Activated CD4-positive, alpha-beta T cell treated with anti-CD3 and anti-CD28 coated beads for 36 hours (primary cell): ENCODE data around the gene CNIH4. TPM values are rescaled to one million over a fixed set of nuclear protein-coding genes. Genes with fewer than 3 reads are reported as not detected.
A peak's percentile ranks its signal among the peaks of the same experiment; 100 is the strongest.
"Not testable (repeated sequence)": the region's sequence is repeated elsewhere in the genome, so short reads cannot be mapped to it uniquely, and the experiment has no call there.

Experiments used
- ATAC-seq: fragments of 200-7000 bp; cut with Tn5 transposase; one replicate; pipeline ENCODE4 v1.10.0; 2021; ENCODE audit warnings: mild to moderate bottlenecking, moderate library complexity
- CTCF ChIA-PET: fragments of 350-600 bp; sonication (Branson Sonifier 250); formaldehyde crosslinking; loops from one replicate; lab custom pipeline; 2021; ENCODE audit warnings: antibody characterized with exemption; lab: Charles Lee
- POLR2A ChIA-PET: fragments of 350-600 bp; sonication (Branson Sonifier 250); formaldehyde crosslinking; loops from one replicate; lab custom pipeline; 2021; ENCODE audit warnings: antibody characterized with exemption, inconsistent platforms; lab: Charles Lee
- DNase-seq: peaks from one replicate; pipeline ENCODE4 v3.0.0-alpha.2; 2020
- H3K27ac Mint-ChIP-seq: one replicate; pipeline ENCODE4 v1.8.0; 2021; ENCODE audit warnings: mixed read lengths
- H3K27me3 Mint-ChIP-seq: one replicate; pipeline ENCODE4 v1.8.0; 2021; ENCODE audit warnings: mixed read lengths
- H3K36me3 Mint-ChIP-seq: one replicate; pipeline ENCODE4 v1.8.0; 2021; ENCODE audit warnings: low read depth, mixed read lengths
- H3K4me1 Mint-ChIP-seq: one replicate; pipeline ENCODE4 v1.8.0; 2021; ENCODE audit warnings: mixed read lengths
- H3K4me3 Mint-ChIP-seq: one replicate; pipeline ENCODE4 v1.8.0; 2021; ENCODE audit warnings: mild to moderate bottlenecking, moderate library complexity, mixed read lengths
- H3K9me3 Mint-ChIP-seq: one replicate; pipeline ENCODE4 v1.8.0; 2021; ENCODE audit warnings: low read depth, mixed read lengths
- intact Hi-C, 2 experiments: fragments of 100-400 bp; cut with DNase I in 1 of 2; cut with micrococcal nuclease in 1 of 2; formaldehyde crosslinking; loops; one replicate each; pipeline versions ENCODE4 v1.14.2 to v1.15.1; 2022 to 2024; cut with DNase I, micrococcal nuclease
- total RNA-seq, 2 experiments: library from RNA; stranded (reverse); gene quantifications; one replicate each; pipeline ENCODE4 v1.2.3, GENCODE V29; 2021

CNIH4 gene
- total RNA-seq, 2 experiments from 2014 or later, result 29.9 to 49.6 TPM

DNA sequence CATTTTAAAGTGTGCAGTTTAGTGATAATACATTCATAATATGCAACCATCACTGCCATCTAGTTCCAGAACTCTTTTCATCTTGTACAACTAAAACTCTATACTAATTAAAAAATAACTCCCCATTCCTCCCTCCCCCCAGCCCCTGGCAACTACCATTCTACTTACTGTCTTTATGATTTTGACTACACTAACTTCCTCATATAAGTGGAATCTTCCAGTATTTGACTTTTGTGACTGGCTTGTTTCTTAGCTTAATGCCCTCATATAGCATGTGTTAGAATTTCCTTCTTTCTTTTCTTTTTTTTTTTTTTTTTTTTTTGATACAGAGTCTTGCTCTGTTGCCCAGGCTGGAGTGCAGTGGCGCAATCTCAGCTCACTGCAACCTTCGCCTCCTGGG lies 25.4 kb upstream of the CNIH4 start:
- ChIA-PET POLR2A (no interaction called here), CTCF (interaction anchor here (4.8 kb wide), 1 partner anchor 215 kb away, joined by 52 read pairs; no protein-coding TSS in a partner anchor)
- Mint-ChIP-seq H3K4me1 (peaks cover 36% of the 10 kb centered on the region), H3K36me3 (no peaks in the 10 kb centered on the region), H3K27me3 (no peaks in the 10 kb centered on the region), H3K4me3 (peak overlapping the region; percentile 23), H3K9me3 (no peaks in the 10 kb centered on the region), H3K27ac (no peak overlapping the region)
- DNase-seq, result no peak
- intact Hi-C loops, result loop anchor here (2.0 to 10.0 kb wide), 6 partner anchors 49 to 637 kb away; partner anchors contain the start of genes DEGS1 (in 1 of the 2) and TP53BP2 (in 1 of the 2)
- no peak for ATAC-seq

DNA sequence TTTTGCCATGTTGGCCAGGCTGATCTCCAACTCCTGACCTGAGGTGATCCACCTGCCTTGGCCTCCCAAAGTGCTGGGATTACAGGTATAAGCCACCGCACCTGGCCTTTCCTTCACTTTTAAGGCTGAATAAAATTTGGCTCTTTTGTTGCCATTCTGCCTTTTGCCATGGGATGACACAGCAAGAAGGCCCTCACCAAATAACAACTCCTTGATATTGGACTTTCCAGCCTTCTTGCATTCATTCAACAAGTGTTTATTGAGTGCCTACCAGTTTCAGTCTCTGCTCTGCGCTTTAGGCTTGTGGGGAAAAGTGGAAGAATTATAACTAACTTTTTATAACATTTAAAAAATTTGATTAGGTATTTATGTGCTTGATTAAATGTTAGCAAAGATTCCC lies 24.9 kb upstream of the CNIH4 start:
- no peak for DNase-seq
- Mint-ChIP-seq H3K27me3 (no peaks in the 10 kb centered on the region), H3K4me3 (no peak overlapping the region), H3K9me3 (no peaks in the 10 kb centered on the region), H3K4me1 (peaks cover 36% of the 10 kb centered on the region), H3K27ac (no peak overlapping the region), H3K36me3 (no peaks in the 10 kb centered on the region)
- ChIA-PET POLR2A (no interaction called here), CTCF (interaction anchor here (4.8 kb wide), 1 partner anchor 215 kb away, joined by 52 read pairs; no protein-coding TSS in a partner anchor)
- no peak for ATAC-seq
- intact Hi-C loops, result loop anchor here (2.0 to 10.0 kb wide), 6 partner anchors 49 to 637 kb away; partner anchors contain the start of genes DEGS1 (in 1 of the 2) and TP53BP2 (in 1 of the 2)

DNA sequence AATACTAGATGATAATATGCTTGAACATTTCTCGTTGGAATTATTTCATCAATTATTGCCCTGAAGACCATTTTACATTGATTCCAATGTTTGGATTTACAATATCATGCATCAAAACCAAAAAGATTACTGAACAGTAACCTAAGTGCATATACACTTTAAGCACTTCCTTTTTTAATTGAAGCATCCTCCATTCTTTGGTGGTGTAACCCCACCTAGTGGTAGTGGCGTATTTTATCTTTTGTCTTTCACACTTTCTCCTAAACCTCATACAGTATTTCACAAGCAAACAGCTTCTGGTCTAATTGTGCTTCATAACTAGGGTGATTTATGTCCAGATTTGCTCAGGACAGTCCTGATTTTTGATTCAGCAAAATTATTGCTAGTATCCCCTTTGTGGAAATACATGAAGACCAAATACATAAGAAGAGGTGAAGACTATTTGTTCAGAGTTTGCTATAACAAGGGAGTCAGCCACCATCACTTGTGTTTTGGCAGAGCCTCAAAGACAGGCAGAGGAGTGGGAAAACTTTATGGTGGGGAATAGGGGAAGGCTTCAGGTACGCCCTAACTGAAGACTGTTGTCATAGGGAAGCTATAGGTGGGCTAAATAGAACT lies 23.3 kb upstream of the CNIH4 start:
- DNase-seq (peak; percentile 26), ATAC-seq (peak; percentile 52)
- Mint-ChIP-seq H3K27me3 (no peaks in the 10 kb centered on the region), H3K4me1 (peaks cover 26% of the 10 kb centered on the region), H3K4me3 (no peak overlapping the region), H3K27ac (peak overlapping the region; percentile 56), H3K36me3 (no peaks in the 10 kb centered on the region), H3K9me3 (no peaks in the 10 kb centered on the region)
- ChIA-PET CTCF (interaction anchor here (0.5 to 4.8 kb wide), 23 partner anchors 10 to 1719 kb away, joined by 3 to 52 read pairs (median 4); no protein-coding TSS in a partner anchor), POLR2A (no interaction called here)
- intact Hi-C loops, result loop anchor here (1.0 to 10.0 kb wide), 6 partner anchors 123 to 639 kb away; partner anchors contain the start of gene DEGS1 (in 1 of the 2)

DNA sequence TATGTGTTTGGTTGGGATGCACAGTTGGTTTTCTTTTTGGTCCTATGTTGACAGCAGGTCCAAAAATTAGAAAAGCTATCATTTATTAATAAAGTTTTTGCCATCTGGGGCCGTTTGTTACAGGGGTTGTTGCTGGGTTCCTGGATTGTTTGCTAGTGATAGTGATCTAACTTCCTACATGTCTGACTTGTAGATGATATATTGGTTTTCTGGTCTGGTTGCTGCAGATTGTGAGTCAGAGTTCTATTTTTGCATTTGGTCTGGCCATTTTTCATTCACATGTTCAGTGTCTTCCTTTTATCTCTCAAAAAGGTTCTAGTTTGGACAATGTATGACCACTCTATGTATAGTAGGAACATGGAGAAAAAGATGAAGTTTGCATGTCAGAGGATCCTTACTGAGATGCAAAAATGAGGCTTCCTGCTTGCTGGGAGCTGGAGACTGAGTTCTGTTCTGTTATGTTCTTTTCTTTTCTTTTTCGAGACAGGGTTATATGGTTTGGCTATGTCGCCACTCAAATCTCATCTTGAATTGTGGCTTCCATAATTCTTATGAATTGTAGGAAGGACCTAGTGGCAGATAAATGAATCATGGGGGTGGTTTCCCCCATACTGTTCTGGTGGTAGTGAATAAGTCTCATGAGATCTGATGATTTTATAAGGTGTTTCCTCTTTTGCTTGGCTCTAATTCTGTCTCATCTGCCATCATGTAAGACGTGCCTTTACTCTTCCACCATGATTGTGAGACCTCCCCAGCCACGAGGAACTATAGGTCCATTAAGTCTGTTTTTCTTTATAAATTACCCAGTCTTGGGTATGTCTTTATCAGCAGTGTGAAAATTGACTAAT lies 22.5 kb upstream of the CNIH4 start:
- CTCF ChIA-PET, result interaction anchor here (0.5 to 4.8 kb wide), 21 partner anchors 9 to 1719 kb away, joined by 3 to 52 read pairs (median 4); no protein-coding TSS in a partner anchor
- H3K4me1 Mint-ChIP-seq, result peaks cover 22% of the 10 kb centered on the region
- no peak for DNase-seq
- H3K27ac Mint-ChIP-seq, result peak overlapping the region; percentile 56
- intact Hi-C loops, result loop anchor here (1.0 to 10.0 kb wide), 6 partner anchors 123 to 639 kb away; partner anchors contain the start of gene DEGS1 (in 1 of the 2)
- H3K27me3 Mint-ChIP-seq, result no peaks in the 10 kb centered on the region
- POLR2A ChIA-PET, result no interaction called here
- H3K36me3 Mint-ChIP-seq, result no peaks in the 10 kb centered on the region
- H3K9me3 Mint-ChIP-seq, result no peaks in the 10 kb centered on the region
- ATAC-seq, result peak; percentile 24
- H3K4me3 Mint-ChIP-seq, result peak overlapping the region; percentile 7

DNA sequence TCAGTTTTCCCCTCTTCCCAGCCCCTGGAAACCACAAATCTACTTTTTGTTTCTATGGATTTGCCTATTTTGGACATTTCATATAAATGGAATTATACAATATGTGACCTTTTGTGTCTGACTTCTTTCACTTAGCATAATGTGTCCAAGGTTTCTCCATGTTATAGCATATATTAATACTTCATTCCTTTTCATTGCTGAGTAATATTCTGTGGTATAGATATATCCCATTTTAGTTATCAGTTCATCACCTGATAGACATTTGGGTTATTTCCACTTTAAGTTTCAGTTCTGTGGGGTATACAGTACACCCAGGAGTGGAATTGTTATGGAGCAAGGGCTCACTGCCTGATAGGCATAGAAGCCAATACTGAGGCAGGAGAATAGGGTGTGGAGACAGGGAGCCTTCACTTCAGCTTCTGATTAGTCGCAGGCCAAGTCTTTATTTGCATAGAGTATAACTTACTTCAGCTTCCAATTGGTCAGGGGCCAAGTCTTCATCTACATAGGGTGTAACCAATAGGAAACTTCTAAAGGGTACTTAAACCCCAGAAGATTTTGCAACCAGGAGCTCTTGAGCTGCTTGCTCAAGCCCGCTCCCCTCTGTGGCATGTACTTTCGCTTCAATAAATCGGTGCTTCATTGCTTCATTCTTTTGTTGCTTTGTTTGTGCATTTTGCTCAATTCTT lies 18.4 kb upstream of the CNIH4 start:
- no peak for ATAC-seq
- no peak overlapping the region for H3K4me3 Mint-ChIP-seq
- no peak for DNase-seq
- no peaks in the 10 kb centered on the region for H3K27me3 Mint-ChIP-seq
- H3K27ac Mint-ChIP-seq, result no peak overlapping the region
- H3K9me3 Mint-ChIP-seq, result peaks cover 4% of the 10 kb centered on the region
- intact Hi-C loops, result loop anchor here in 1 of 2 experiments (10.0 kb wide), 1 partner anchor 643 kb away; no protein-coding TSS in a partner anchor
- ChIA-PET CTCF (interaction anchor here (0.8 to 1.2 kb wide), 2 partner anchors 171 to 222 kb away, joined by 3 read pairs; no protein-coding TSS in a partner anchor), POLR2A (no interaction called here)
- peaks cover 18% of the 10 kb centered on the region for H3K4me1 Mint-ChIP-seq
- peaks cover 1% of the 10 kb centered on the region for H3K36me3 Mint-ChIP-seq

DNA sequence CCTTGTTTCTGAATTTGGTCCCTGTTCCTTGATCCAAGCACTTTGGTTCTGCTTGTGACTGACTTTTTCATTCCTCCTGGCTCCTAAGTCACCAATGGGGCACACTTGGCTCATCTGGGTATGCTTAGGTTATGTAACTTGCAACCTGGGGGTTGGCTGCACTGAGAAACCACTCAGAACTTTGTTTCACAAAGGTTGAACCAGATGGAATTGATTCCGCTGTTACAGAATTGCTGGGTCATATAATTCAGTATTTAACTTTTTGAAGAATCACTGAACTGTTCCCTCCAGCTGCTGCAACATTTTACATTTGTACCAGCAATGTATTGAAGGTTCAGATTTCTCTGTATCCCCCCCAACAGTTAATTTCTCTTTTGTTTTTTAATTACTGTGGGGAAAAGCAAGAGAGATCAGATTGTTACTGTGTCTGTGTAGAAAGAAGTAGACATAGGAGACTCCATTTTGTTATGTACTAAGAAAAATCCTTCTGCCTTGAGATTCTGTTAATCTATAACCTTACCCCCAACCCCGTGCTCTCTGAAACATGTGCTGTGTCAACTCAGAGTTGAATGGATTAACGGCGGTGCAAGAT lies 17.1 kb upstream of the CNIH4 start:
- no peak overlapping the region for H3K4me3 Mint-ChIP-seq
- DNase-seq (no peak), ATAC-seq (no peak)
- H3K27me3 Mint-ChIP-seq, result no peaks in the 10 kb centered on the region
- peaks cover 9% of the 10 kb centered on the region for H3K9me3 Mint-ChIP-seq
- CTCF ChIA-PET, result interaction anchor here (1.2 kb wide), 1 partner anchor 223 kb away, joined by 3 read pairs; no protein-coding TSS in a partner anchor
- peaks cover 6% of the 10 kb centered on the region for H3K36me3 Mint-ChIP-seq
- peaks cover 6% of the 10 kb centered on the region for H3K4me1 Mint-ChIP-seq
- intact Hi-C loops, result loop anchor here in 1 of 2 experiments (10.0 kb wide), 1 partner anchor 645 kb away; no protein-coding TSS in a partner anchor
- POLR2A ChIA-PET, result no interaction called here
- no peak overlapping the region for H3K27ac Mint-ChIP-seq

DNA sequence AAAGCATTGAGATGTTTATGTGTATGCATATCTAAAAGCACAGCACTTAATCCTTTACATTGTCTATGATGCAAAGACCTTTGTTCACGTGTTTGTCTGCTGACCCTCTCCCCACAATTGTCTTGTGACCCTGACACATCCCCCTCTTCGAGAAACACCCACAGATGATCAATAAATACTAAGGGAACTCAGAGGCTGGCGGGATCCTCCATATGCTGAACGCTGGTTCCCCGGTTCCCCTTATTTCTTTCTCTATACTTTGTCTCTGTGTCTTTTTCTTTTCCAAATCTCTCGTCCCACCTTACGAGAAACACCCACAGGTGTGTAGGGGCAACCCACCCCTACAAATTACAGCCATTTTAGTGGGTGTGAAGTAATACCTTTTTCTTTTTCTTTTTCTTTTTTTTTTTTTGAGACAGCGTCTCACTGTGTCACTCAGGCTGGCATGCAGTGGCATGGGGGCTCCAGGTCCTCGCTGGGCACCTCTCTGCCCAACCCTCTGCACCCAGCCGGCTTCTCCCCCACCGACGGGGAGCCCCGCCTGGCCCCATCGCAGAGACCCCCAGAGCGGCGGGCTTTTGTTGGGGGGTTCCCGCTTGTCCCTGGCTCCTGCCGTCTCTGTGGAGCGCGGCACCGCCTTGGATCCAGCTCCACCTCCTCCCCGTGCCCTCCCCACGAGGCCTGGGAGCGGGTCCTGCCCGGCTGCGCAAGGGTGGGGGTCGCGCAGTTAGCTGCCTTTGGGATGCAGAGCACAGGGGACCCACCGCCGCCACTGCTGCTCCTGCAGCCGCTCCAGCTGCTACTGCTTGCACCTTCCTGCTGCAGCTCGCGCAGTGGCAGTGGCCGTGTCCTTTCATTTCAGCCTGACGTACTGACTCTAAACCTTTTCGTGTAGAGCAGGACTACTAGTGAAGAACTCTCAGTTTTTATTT lies 16.0 kb upstream of the CNIH4 start:
- H3K4me1 Mint-ChIP-seq, H3K36me3 Mint-ChIP-seq, H3K27me3 Mint-ChIP-seq, H3K9me3 Mint-ChIP-seq, H3K27ac Mint-ChIP-seq, intact Hi-C loops: not testable (repeated sequence)
- CTCF ChIA-PET, result interaction anchor here (0.7 to 0.9 kb wide), 3 partner anchors 10 to 96 kb away, joined by 3 read pairs; partner anchors contain the start of gene NVL
- POLR2A ChIA-PET, result interaction anchor here (0.6 kb wide), 1 partner anchor 128 kb away, joined by 6 read pairs; no protein-coding TSS in a partner anchor
- ATAC-seq (peak; percentile 89), DNase-seq (peak; percentile 62)
- H3K4me3 Mint-ChIP-seq, result peak overlapping the region; percentile 59

DNA sequence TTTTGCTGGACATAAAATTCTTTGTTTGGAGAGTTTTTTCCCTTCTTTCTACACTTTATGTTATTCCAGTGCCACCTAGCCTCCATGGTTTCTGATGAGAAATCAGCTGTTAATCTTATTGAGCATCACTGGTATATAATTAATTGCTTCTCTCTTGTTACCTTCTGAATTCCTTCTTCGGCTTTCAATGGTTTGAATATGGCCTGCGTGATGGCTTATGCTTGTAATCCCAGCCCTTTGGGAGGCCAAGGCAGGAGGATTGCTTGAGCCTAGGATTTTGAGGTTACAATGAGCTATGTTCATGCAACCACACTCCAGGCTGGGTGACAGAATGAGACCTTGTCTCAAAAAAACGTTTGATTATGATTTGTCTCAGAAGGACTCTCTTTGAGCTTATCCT lies 13.0 kb upstream of the CNIH4 start:
- intact Hi-C loops, result no loop called here
- no peak overlapping the region for H3K27ac Mint-ChIP-seq
- DNase-seq (no peak), ATAC-seq (no peak)
- no peaks in the 10 kb centered on the region for H3K27me3 Mint-ChIP-seq
- H3K36me3 Mint-ChIP-seq, result peaks cover 6% of the 10 kb centered on the region
- no peak overlapping the region for H3K4me3 Mint-ChIP-seq
- POLR2A ChIA-PET, result no interaction called here
- CTCF ChIA-PET, result interaction anchor here (1.2 to 2.2 kb wide), 3 partner anchors 9 to 10 kb away, joined by 4 to 6 read pairs (median 4); no protein-coding TSS in a partner anchor
- peaks cover 9% of the 10 kb centered on the region for H3K9me3 Mint-ChIP-seq
- peaks cover 11% of the 10 kb centered on the region for H3K4me1 Mint-ChIP-seq

DNA sequence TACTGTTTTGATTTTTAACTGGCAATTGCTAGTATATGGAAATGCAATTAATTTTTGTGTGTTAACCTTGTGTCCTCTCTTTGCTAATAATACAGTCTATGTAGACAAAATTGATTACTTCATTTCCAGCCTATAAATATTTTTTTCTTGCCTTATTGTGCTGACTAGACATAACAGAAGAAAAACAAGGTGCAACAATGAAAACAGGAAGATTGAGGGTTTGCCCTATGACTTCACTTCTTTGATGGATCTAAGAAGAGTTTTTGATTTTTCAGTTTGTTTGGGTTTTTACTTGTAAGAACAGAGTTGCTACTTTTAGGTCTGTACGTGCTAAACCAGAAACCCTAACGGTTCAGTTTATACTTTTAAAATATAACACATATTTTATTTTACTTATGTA lies 8.5 kb upstream of the CNIH4 start:
- Mint-ChIP-seq H3K36me3 (peaks cover 5% of the 10 kb centered on the region), H3K27me3 (no peaks in the 10 kb centered on the region), H3K27ac (no peak overlapping the region), H3K9me3 (peaks cover 5% of the 10 kb centered on the region), H3K4me1 (peaks cover 10% of the 10 kb centered on the region), H3K4me3 (no peak overlapping the region)
- intact Hi-C loops, result no loop called here
- CTCF ChIA-PET, result interaction anchor here (0.6 to 1.2 kb wide), 2 partner anchors 15 to 253 kb away, joined by 3 read pairs; no protein-coding TSS in a partner anchor
- ATAC-seq (no peak), DNase-seq (no peak)
- POLR2A ChIA-PET, result no interaction called here

DNA sequence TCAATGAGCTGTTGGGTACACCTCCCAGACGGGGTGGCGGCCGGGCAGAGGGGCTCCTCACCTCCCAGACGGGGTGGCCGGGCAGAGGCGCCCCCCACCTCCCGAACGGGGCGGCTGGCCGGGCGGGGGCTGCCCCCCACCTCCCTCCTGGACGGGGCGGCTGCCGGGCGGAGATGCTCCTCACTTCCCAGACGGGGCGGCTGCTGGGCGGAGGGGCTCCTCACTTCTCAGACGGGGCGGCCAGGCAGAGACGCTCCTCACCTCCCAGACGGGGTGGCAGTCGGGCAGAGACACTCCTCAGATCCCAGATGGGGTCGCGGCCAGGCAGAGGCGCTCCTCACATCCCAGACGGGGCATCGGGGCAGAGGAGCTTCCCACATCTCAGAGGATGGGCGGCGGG lies 7.0 kb upstream of the CNIH4 start:
- POLR2A ChIA-PET, H3K27ac Mint-ChIP-seq, H3K9me3 Mint-ChIP-seq, H3K36me3 Mint-ChIP-seq, H3K4me3 Mint-ChIP-seq, intact Hi-C loops, ATAC-seq, H3K4me1 Mint-ChIP-seq, H3K27me3 Mint-ChIP-seq, DNase-seq, CTCF ChIA-PET: not testable (repeated sequence)
